Naive B cell (primary cell): ENCODE measurements around the gene TMC1. TPM values are rescaled to one million over a fixed set of nuclear protein-coding genes. Genes with fewer than 3 reads are reported as not detected.

Experiments used
- ATAC-seq, 2 donors: fragments of 150-1000 bp; cut with Tn5 transposase; 2 replicates each; pipeline ENCODE4 v1.10.0; 2021; ENCODE audit warnings: low read depth in 2 of 2, mild to moderate bottlenecking in 2 of 2, moderate library complexity in 2 of 2
- DNase-seq: peaks from one replicate; pipeline ENCODE4 v3.0.0; 2022
- H3K27ac Mint-ChIP-seq, 6 donors: one replicate each; pipeline ENCODE4 v1.8.0; 2020 to 2022; ENCODE audit warnings: mild to moderate bottlenecking in 6 of 6, mixed read lengths in 6 of 6, moderate library complexity in 5 of 6, inconsistent platforms in 2 of 6
- H3K27me3 Mint-ChIP-seq, 3 donors: one replicate each; pipeline ENCODE4 v1.8.0; 2021 to 2022; ENCODE audit warnings: mixed read lengths in 3 of 3, mild to moderate bottlenecking in 1 of 3
- H3K36me3 Mint-ChIP-seq, 2 donors: one replicate each; pipeline ENCODE4 v1.8.0; 2020 to 2022; ENCODE audit warnings: mixed read lengths in 2 of 2, inconsistent platforms in 1 of 2, mild to moderate bottlenecking in 1 of 2
- H3K4me1 Mint-ChIP-seq, 3 donors: one replicate each; pipeline ENCODE4 v1.8.0; 2020 to 2022; ENCODE audit warnings: mixed read lengths in 3 of 3, inconsistent platforms in 1 of 3, mild to moderate bottlenecking in 1 of 3, moderate library complexity in 1 of 3
- H3K4me3 Mint-ChIP-seq, 8 donors: one replicate each; pipeline ENCODE4 v1.8.0; 2020 to 2022; ENCODE audit warnings: mild to moderate bottlenecking in 8 of 8, mixed read lengths in 8 of 8, moderate library complexity in 8 of 8, inconsistent platforms in 2 of 8
- H3K9me3 Mint-ChIP-seq, 7 donors: one replicate each; pipeline ENCODE4 v1.8.0; 2020 to 2022; ENCODE audit warnings: mixed read lengths in 7 of 7, mild to moderate bottlenecking in 5 of 7, inconsistent platforms in 2 of 7, moderate library complexity in 1 of 7
- polyA plus RNA-seq, 6 donors: library from polyadenylated mRNA; unstranded; fragments of 300-500 nt; fragmentation: Illumina TruSeq; gene quantifications; one replicate each; pipeline ENCODE4 v1.2.3, GENCODE V29; 2021; ENCODE audit warnings: low read depth in 6 of 6

Gene TMC1
- polyA plus RNA-seq, 6 donors from 2014 or later, result not detected

DNA sequence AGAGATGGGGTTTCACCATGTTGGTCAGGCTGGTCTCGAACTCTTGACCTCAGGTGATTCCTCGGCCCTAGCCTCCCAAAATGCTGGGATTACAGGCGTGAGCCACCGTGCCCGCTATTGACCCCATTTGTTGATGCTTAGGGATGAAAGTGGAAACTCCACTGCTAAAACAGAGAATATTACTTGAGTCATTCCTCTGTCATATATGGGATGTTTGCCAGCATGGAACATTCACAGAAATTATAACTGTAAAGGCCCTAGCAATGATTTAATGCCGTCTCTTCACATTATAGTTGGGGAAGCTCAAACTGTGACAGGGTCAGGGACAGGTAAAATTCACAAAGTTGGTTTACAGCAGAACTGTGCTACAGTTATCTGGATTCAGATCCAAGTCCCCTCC lies 94.5 kb downstream of the TMC1 start:
- no peaks in the 10 kb centered on the region for H3K9me3 Mint-ChIP-seq
- no peak overlapping the region for H3K4me3 Mint-ChIP-seq
- H3K27me3 Mint-ChIP-seq, result peaks cover 0 to 6% (median 5%) of the 10 kb centered on the region in 3 donors
- no peaks in the 10 kb centered on the region for H3K36me3 Mint-ChIP-seq
- ATAC-seq (no peak), DNase-seq (no peak)
- no peaks in the 10 kb centered on the region for H3K4me1 Mint-ChIP-seq
- H3K27ac Mint-ChIP-seq, result no peak overlapping the region

DNA sequence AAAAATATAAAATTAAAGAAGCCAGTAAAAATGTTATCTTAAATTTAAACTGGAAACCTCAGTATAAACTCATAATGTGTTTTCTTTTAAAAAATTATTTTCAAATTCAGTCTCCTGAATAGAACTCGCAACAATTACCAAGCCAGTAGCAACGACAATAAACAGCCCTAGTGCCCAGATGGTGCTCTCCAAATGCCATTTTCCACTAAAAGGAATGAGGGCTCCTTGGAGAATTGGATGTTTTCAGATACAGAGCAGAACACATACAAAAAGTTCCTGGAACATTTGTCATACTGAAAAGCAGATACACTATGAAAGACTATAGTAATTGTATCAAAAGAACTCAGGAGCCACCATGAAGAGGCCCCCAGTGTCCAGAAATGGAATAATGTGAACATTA lies 97.4 kb downstream of the TMC1 start:
- no peaks in the 10 kb centered on the region for H3K36me3 Mint-ChIP-seq
- peaks cover 0 to 4% (median 0%) of the 10 kb centered on the region in 7 donors for H3K9me3 Mint-ChIP-seq
- peaks cover 0 to 12% (median 5%) of the 10 kb centered on the region in 3 donors for H3K27me3 Mint-ChIP-seq
- DNase-seq (no peak), ATAC-seq (no peak)
- H3K27ac Mint-ChIP-seq, result no peak overlapping the region
- H3K4me3 Mint-ChIP-seq, result no peak overlapping the region
- H3K4me1 Mint-ChIP-seq, result no peaks in the 10 kb centered on the region

DNA sequence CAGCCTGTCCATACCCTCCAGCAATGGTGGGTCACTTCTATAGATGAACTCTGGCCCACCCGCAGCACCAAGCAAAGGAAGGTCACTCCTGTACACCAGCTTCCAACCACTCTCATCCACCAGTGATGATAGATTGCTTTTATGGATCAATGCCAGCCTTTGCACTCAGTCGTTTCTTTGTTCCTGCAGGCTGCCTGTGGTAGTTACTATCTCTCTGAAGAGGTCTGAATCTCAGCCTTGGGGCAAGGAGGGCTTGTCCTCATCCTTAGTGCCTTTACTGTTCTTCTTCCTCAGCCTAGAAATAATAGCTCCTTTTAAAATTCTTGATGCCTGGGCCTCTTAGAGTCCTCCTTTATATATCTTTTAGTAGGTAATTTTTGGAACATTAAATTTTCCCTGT lies 100.8 kb downstream of the TMC1 start:
- Mint-ChIP-seq H3K4me3 (no peak overlapping the region), H3K36me3 (no peaks in the 10 kb centered on the region), H3K27ac (no peak overlapping the region), H3K27me3 (peaks cover 0 to 10% (median 5%) of the 10 kb centered on the region in 3 donors), H3K9me3 (peaks cover 0 to 4% (median 0%) of the 10 kb centered on the region in 7 donors), H3K4me1 (no peaks in the 10 kb centered on the region)
- DNase-seq, result no peak
- no peak for ATAC-seq

DNA sequence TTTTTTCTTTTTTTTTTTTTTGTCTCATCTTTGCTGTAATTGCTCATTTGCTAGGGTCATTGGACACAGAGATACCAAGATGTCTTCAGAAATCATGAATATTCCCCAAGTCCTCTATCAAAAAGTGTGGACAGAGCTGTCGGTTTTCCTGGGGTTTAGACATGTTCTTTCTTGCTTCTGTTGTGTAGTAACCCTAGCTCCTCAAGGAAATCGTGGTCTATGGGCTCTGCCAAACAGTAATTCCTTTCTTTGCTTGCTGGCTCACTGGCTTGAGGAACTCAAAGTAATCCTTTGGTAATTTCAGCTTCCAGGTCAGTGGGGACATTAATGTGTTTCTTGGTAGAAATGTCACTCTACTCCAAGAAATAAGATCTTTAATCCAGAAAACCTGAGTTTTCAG lies 101.7 kb downstream of the TMC1 start:
- H3K36me3 Mint-ChIP-seq, result no peaks in the 10 kb centered on the region

DNA sequence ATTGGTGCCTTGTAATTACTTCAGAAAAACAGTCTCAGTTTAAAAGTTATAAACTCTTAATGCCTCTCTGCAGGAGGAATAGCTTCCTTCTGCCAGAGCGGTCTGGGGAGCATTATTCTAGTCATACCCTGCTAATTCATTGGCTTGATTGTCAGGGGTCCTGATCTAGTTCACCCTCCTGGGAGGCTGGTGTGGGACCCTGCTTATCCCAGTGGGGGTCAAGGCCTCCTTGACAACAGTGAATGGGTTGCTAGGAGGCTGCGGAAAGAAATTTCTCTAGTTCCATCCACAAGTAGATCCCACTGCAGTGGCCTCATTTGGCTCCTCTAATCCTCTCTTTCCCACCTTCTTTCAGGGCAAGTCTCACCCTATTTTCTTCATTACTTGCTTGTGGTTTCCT lies 105.7 kb downstream of the TMC1 start:
- Mint-ChIP-seq H3K27ac (no peak overlapping the region), H3K27me3 (peaks cover 0 to 10% (median 3%) of the 10 kb centered on the region in 3 donors), H3K4me3 (no peak overlapping the region), H3K36me3 (no peaks in the 10 kb centered on the region), H3K4me1 (no peaks in the 10 kb centered on the region), H3K9me3 (peaks cover 0 to 11% (median 0%) of the 10 kb centered on the region in 7 donors)
- ATAC-seq (no peak), DNase-seq (no peak)

More for the DNA sequence above, 101.7 kb downstream of the TMC1 start:
- Mint-ChIP-seq H3K4me3 (no peak overlapping the region), H3K9me3 (peaks cover 0 to 4% (median 0%) of the 10 kb centered on the region in 7 donors), H3K27ac (peak overlapping the region in 1 of 6 donors; percentile 11), H3K4me1 (no peaks in the 10 kb centered on the region), H3K27me3 (peaks cover 0 to 12% (median 0%) of the 10 kb centered on the region in 3 donors)
- DNase-seq (no peak), ATAC-seq (no peak)

DNA sequence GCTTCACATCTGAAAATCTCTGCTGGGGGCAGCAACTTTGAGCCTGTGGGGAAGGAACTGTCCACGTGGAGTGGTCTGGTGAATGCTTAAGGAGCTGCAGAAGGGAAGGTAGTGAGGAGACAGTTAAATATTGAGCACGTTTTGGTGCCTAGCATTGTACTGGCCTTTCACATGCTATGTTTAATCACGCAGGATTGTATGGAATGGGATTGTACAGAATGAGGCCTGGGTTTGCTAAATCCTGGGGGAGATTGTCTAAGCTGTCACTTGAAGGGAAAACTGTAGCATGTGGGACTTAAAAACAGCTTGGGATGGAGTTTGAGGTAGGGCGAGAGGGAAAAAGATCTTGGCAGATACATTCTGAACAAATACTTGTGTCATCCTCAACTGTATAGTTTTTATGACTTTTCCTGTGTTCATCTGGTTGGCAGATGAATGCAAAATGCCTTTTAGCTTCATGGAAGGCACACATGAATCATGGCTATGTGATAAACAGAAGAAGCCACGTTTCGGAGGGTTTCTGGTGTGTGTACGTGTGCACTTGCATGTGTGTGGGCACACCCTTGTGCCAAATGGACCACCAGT lies 106.6 kb downstream of the TMC1 start:
- Mint-ChIP-seq H3K4me1 (no peaks in the 10 kb centered on the region), H3K36me3 (no peaks in the 10 kb centered on the region), H3K9me3 (peaks cover 0 to 11% (median 0%) of the 10 kb centered on the region in 7 donors), H3K27me3 (peaks cover 0 to 10% (median 6%) of the 10 kb centered on the region in 3 donors), H3K27ac (no peak overlapping the region), H3K4me3 (no peak overlapping the region)
- DNase-seq (no peak), ATAC-seq (no peak)

DNA sequence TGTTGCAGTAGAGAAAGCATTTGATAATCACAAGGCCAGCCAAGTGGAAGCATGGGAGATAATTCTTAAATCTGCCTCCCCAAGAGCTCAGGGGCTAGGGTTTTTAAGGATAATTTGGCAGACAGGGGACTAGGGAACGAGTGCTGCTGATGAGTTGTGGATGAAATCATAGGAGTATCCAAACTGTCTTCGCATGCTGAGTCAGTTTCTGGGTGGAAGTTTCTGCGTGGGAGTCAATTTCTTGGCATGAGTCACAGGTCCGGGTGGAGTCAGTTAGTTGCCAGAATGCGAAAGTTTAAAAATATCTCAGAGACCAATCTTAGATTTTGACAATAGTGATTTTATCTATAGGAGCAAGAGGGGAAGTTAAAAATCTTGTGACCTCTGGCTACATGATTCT lies 112.6 kb downstream of the TMC1 start:
- H3K4me3 Mint-ChIP-seq, result no peak overlapping the region
- H3K27ac Mint-ChIP-seq, result no peak overlapping the region
- no peaks in the 10 kb centered on the region for H3K4me1 Mint-ChIP-seq
- H3K36me3 Mint-ChIP-seq, result no peaks in the 10 kb centered on the region
- peaks cover 8 to 23% (median 10%) of the 10 kb centered on the region in 3 donors for H3K27me3 Mint-ChIP-seq
- peaks cover 2 to 12% (median 5%) of the 10 kb centered on the region in 7 donors for H3K9me3 Mint-ChIP-seq
- no peak for ATAC-seq
- no peak for DNase-seq

DNA sequence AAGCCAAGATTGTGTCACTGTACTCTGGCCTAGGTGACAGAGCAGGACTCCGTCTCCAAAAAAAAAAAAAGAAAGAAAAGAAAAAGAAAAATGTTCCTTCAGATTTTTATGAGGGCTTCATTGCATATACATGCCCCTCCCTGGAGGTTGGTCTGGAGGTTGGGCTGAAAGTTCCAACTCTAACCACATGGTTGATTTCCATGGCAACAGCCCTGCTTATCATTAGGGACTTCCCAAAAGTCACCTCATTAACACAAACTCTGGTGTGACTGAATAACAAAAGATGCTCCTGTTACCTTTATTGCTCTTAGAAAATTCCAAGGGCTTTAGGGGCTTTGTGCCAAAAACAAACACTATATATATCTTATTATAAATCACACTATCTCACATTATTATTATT lies 113.8 kb downstream of the TMC1 start:
- no peaks in the 10 kb centered on the region for H3K36me3 Mint-ChIP-seq
- peaks cover 2 to 12% (median 5%) of the 10 kb centered on the region in 7 donors for H3K9me3 Mint-ChIP-seq
- no peaks in the 10 kb centered on the region for H3K4me1 Mint-ChIP-seq
- ATAC-seq (peak in 1 of 2 donors; percentile 25), DNase-seq (no peak)
- no peak overlapping the region for H3K4me3 Mint-ChIP-seq
- H3K27me3 Mint-ChIP-seq, result peaks cover 8 to 23% (median 10%) of the 10 kb centered on the region in 3 donors
- H3K27ac Mint-ChIP-seq, result no peak overlapping the region

DNA sequence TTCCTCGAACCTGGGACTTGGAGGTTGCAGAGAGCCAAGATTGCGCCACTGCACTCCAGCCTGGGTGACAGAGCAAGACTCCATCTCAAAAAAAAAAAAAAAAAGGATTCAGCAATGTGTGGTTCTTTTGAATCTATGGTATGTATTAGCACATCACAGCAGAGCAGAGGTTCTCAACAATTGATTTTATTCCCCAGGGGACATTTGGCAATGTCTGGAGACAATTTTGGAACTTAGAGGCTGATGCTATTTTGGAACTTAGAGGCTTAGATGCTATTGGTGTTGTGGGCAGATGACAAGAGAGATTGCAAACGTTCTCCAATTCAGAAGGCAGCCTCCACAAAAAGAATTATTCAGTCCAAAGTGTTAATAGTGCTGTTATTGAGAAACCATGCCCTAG lies 115.2 kb downstream of the TMC1 start:
- H3K4me3 Mint-ChIP-seq, result no peak overlapping the region
- peaks cover 8 to 23% (median 10%) of the 10 kb centered on the region in 3 donors for H3K27me3 Mint-ChIP-seq
- no peaks in the 10 kb centered on the region for H3K36me3 Mint-ChIP-seq
- H3K27ac Mint-ChIP-seq, result no peak overlapping the region
- no peaks in the 10 kb centered on the region for H3K4me1 Mint-ChIP-seq
- no peak for DNase-seq
- ATAC-seq, result no peak
- peaks cover 2 to 10% (median 5%) of the 10 kb centered on the region in 7 donors for H3K9me3 Mint-ChIP-seq

DNA sequence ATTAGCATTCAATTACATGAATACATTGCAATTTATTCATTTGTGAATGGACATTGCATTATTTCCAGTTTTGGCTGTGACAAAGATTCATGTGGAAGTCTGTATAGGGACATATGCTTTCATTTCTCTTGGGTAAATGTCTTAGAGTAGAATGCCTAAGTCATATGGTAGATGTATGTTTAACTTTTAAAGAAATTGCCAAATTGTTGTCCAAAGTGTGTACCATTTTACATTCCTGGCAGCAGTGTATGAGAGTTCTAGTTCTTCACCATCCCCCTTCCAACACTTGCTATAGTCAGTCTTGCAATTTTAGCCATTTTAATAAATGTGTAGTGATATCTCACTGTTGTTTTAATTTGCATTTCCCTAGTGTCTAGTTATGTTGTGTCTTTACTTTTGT lies 122.2 kb downstream of the TMC1 start:
- DNase-seq (no peak), ATAC-seq (no peak)
- Mint-ChIP-seq H3K4me1 (no peaks in the 10 kb centered on the region), H3K4me3 (no peak overlapping the region), H3K27ac (no peak overlapping the region), H3K36me3 (no peaks in the 10 kb centered on the region), H3K27me3 (peaks cover 0 to 14% (median 1%) of the 10 kb centered on the region in 3 donors), H3K9me3 (no peaks in the 10 kb centered on the region)

DNA sequence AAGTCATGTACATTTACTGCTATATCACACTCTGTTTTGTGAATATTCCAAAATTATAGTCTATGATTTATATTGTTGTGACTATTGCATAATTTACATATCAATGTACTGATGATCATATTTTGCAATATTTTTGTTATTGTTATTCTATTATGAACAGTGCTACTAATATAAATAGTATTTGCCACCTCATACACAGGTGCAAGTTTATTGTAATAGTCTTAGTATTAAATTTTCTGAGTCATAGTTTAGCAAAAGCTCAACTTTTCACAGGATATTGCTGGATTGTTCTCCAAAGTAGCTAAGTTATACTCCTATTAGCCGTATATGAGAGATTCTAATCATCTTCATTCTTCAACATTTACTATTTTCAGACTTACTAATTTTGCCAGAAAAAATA lies 124.7 kb downstream of the TMC1 start:
- H3K27ac Mint-ChIP-seq, result no peak overlapping the region
- H3K36me3 Mint-ChIP-seq, result no peaks in the 10 kb centered on the region
- H3K9me3 Mint-ChIP-seq, result no peaks in the 10 kb centered on the region
- no peak for DNase-seq
- H3K4me1 Mint-ChIP-seq, result no peaks in the 10 kb centered on the region
- peaks cover 0 to 13% (median 0%) of the 10 kb centered on the region in 3 donors for H3K27me3 Mint-ChIP-seq
- no peak for ATAC-seq
- no peak overlapping the region for H3K4me3 Mint-ChIP-seq

DNA sequence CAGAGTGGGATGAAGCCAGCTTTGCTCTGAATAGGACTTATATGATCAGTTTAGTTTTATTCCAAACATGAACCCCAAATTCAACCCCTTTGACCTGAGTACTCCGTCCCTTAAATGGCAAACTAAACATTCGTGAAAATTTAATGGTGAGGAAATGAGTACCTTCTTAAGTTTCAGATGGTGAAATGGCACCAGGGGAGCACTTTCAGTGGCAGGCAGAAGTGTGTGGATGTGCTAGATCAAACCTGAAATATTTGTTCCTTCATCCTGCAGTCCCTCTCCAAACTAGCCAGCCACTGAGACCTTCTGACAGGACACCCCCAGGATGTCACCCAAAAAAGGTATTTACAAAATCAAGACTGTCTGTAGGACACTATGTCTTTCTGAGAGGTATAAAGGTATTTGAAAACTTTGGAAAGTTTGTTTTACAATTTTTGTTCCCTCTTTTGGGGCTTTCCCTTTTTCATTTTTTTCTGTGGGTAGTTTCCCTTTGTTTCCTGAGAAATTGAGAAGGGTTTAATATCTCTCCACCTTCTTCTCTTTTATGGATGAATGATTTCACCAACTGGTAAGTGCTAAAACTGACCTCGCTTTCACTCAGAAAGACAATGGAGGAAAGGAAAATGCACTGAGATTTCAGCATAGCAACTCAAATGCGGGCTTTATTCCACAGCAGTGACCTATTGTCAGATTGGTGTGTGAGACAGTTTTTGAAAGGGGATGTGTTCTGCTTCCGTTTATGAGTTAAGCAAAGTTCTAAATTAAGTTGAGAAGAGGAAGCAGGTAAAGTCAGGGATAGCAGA lies 127.1 kb downstream of the TMC1 start:
- Mint-ChIP-seq H3K9me3 (no peaks in the 10 kb centered on the region), H3K27ac (no peak overlapping the region), H3K4me1 (no peaks in the 10 kb centered on the region), H3K27me3 (peaks cover 0 to 13% (median 0%) of the 10 kb centered on the region in 3 donors), H3K36me3 (no peaks in the 10 kb centered on the region), H3K4me3 (no peak overlapping the region)
- ATAC-seq, result no peak
- DNase-seq, result no peak

DNA sequence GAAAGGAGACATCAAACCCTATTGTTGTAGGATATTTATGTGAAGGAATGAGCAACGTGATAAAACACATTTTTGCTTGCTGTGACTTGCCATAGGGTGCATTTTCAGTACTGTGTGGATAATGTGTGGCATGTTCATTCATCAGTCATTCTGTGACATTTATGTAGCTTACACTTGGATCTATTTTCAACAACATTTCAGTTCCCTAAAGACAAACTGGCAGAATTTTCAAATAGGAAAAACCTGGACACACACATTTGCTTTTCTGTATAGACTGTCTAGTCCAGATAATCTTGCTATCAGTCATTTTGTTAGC lies 127.7 kb downstream of the TMC1 start:
- no peaks in the 10 kb centered on the region for H3K4me1 Mint-ChIP-seq
- peaks cover 0 to 13% (median 0%) of the 10 kb centered on the region in 3 donors for H3K27me3 Mint-ChIP-seq
- ATAC-seq, result no peak
- no peak overlapping the region for H3K4me3 Mint-ChIP-seq
- no peak for DNase-seq
- no peaks in the 10 kb centered on the region for H3K36me3 Mint-ChIP-seq
- no peak overlapping the region for H3K27ac Mint-ChIP-seq
- no peaks in the 10 kb centered on the region for H3K9me3 Mint-ChIP-seq

DNA sequence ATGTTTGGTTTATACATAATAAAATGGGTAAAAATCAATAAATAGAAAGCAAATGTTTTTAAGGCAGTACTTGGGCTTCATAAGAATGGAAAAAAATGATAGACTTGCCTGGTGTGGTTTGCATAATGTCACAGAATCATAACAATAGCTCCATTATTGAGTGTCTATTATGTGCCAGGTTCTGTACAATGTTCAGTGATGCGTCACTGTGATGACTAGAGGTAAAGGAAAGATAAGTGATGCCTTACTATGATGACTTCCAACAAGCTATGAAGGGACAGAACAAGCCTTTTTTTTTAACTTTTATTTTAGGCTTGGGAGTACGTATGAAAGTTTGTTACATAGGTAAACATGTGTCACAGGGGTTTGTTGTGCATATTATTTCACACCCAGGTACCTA lies 128.8 kb downstream of the TMC1 start:
- H3K27me3 Mint-ChIP-seq, result peaks cover 0 to 11% (median 0%) of the 10 kb centered on the region in 3 donors
- ATAC-seq (no peak), DNase-seq (no peak)

More for the DNA sequence above, 128.8 kb downstream of the TMC1 start:
- H3K9me3 Mint-ChIP-seq, result no peaks in the 10 kb centered on the region
- H3K27ac Mint-ChIP-seq, result no peak overlapping the region
- no peaks in the 10 kb centered on the region for H3K4me1 Mint-ChIP-seq
- H3K36me3 Mint-ChIP-seq, result no peaks in the 10 kb centered on the region
- no peak overlapping the region for H3K4me3 Mint-ChIP-seq
